ENCODE data around the gene CD300LB.
A peak's percentile ranks its signal among the peaks of the same experiment; 100 is the strongest.
"Not testable (repeated sequence)": the region's sequence is repeated elsewhere in the genome, so short reads cannot be mapped to it uniquely, and the experiment has no call there.

CD300LB gene

DNA sequence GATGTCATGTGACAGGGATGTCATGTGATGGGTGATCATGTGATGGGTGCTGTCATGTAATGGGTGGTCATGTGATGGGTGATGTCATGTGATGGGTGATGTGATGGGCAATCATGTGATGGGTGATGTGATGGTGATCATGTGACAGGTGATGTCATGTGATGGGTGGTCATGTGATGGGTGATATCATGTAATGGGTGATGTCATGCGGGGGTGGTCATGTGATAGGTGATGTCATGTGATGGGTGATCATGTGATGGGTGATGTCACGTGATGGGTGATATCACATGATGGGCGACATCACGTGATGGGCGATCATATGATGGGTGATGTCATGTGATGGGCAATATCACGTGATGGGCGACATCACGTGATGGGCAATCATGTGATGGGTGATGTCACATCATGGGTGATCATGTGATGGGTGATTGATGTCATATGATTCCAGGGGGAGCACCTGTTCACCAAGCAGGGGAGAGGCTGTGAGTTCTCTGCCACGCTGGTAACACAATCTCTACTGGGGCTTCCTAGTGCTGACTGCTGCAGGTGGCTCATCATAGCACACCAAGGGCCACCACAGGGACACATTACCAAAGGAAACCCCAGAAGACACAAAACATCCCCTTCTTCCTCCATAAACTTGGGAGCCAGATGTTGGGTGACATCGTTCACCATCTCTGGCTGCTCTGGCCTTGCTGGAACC is 16.5 kb downstream of the CD300LB start:
- Histone ChIP-seq H3K4me1 (ENCODE audit: control extremely low read depth in 1 of 4, control insufficient read depth in 4 of 4, insufficient read depth in 4 of 4, low read length in 3 of 4) (peaks cover 0 to 32% (median 23%) of the 10 kb centered on the region in 4 experiments), H3K9me3 (ENCODE audit: control extremely low read depth in 1 of 5, control insufficient read depth in 4 of 5, insufficient read depth in 2 of 5, low read depth in 1 of 5, low read length in 4 of 5) (peaks cover 0 to 6% (median 0%) of the 10 kb centered on the region in 5 experiments), H3K27me3 (replicated peaks in 2 of 5; ENCODE audit: control insufficient read depth in 4 of 5, insufficient read depth in 5 of 5, low read length in 4 of 5) (no peaks in the 10 kb centered on the region), H3K27ac (ENCODE audit: insufficient read depth in 1 of 2, low read depth in 1 of 2, low read length in 2 of 2, poor library complexity in 1 of 2, severe bottlenecking in 2 of 2) (no peak overlapping the region), H3K36me3 (ENCODE audit: control insufficient read depth in 4 of 4, insufficient read depth in 4 of 4, low read length in 3 of 4) (no peaks in the 10 kb centered on the region), H3K4me3 (ENCODE audit: control insufficient read depth in 1 of 7, extremely low read depth in 1 of 7, insufficient read depth in 4 of 7, low read depth in 2 of 7, low read length in 6 of 7) (no peak overlapping the region)
- CTCF ChIA-PET, result interaction anchor here (1.2 kb wide), 1 partner anchor 17 kb away, joined by 4 read pairs; the partner anchor contains the start of gene CD300LB
- no peak for DNase-seq
- 97% methylated on average over 10 of the region's 10 CpGs for WGBS (ENCODE audit: insufficient coverage)
- POLR2A ChIA-PET, result no interaction called here

DNA sequence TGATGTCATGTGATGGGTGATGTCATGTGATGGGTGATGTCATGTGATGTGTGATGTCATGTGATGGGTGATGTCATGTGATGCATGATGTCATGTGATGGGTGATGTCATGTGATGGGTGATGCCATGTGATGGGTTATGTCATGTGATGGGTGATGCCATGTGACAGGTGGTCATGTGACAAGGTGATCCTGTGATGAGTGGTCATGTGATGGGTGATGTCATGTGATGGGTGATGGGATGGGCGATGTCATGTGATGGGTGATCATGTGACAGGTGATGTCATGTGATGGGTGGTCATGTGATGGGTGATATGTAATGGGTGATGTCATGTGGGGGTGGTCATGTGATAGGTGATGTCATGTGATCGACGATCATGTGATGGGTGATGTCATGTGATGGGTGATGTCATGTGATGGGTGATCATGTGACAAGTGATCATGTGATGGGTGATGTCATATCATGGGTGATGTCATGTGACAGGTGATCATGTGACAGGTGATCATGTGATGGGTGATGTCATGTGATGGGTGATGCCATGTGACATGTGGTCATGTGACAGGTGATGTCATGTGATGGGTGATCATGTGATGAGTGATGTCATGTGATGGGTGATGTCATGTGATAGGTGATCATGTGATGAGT is 17.2 kb downstream of the CD300LB start:
- CTCF ChIA-PET, result interaction anchor here (0.6 to 0.9 kb wide), 2 partner anchors 14 kb away, joined by 3 to 4 read pairs; no protein-coding TSS in a partner anchor
- H3K4me1 ChIP-seq (ENCODE audit: control extremely low read depth in 1 of 4, control insufficient read depth in 4 of 4, insufficient read depth in 4 of 4, low read length in 3 of 4), result peaks cover 0 to 28% (median 17%) of the 10 kb centered on the region in 4 experiments
- peak; percentile 88 to 99 (median 98) for DNase-seq
- H3K27ac ChIP-seq (ENCODE audit: insufficient read depth in 1 of 2, low read depth in 1 of 2, low read length in 2 of 2, poor library complexity in 1 of 2, severe bottlenecking in 2 of 2), result no peak overlapping the region
- H3K36me3 ChIP-seq (ENCODE audit: control insufficient read depth in 4 of 4, insufficient read depth in 4 of 4, low read length in 3 of 4), result no peaks in the 10 kb centered on the region
- POLR2A ChIA-PET, result no interaction called here
- no peaks in the 10 kb centered on the region for H3K27me3 ChIP-seq (replicated peaks in 2 of 5; ENCODE audit: control insufficient read depth in 4 of 5, insufficient read depth in 5 of 5, low read length in 4 of 5)
- no peak overlapping the region for H3K4me3 ChIP-seq (ENCODE audit: control insufficient read depth in 1 of 7, extremely low read depth in 1 of 7, insufficient read depth in 4 of 7, low read depth in 2 of 7, low read length in 6 of 7)
- H3K9me3 ChIP-seq (ENCODE audit: control extremely low read depth in 1 of 5, control insufficient read depth in 4 of 5, insufficient read depth in 2 of 5, low read depth in 1 of 5, low read length in 4 of 5), result peaks cover 0 to 6% (median 0%) of the 10 kb centered on the region in 5 experiments
- 100% methylated on average over 3 of the region's 3 CpGs for WGBS (ENCODE audit: insufficient coverage)

DNA sequence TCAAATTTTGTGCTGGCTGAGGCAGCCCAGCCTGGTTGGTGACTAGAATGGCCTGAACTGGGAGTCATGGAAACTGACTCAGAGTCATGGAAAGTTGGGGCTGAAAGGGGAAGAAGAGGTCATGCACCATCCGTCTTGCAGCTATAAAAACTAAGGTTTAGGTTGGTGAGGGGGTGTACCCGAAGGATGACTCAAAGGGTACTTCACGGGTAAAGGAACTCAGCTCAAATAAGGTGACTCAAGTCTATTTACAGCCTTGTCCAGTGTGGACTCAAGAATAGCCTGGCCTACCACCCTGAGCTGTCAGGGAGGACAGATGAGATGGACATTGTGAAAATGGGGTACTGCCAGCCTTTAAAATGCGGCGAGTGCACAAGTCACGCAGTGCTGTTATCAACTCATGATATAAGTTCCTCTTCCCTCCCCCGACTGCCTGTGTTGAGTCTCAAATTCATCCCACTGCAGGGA is 18.6 kb downstream of the CD300LB start:
- ChIA-PET CTCF (interaction anchor here (1.0 to 1.9 kb wide), 7 partner anchors 8 to 224 kb away, joined by 3 to 7 read pairs (median 4); partner anchors contain the start of gene CD300LB), POLR2A (interaction anchor here (1.0 kb wide), 1 partner anchor 49 kb away, joined by 5 read pairs; no protein-coding TSS in a partner anchor)
- DNase-seq, result peak; percentile 59 to 93 (median 91)
- H3K36me3 ChIP-seq (ENCODE audit: control insufficient read depth in 4 of 4, insufficient read depth in 4 of 4, low read length in 3 of 4), result no peaks in the 10 kb centered on the region
- no peak overlapping the region for H3K27ac ChIP-seq (ENCODE audit: insufficient read depth in 1 of 2, low read depth in 1 of 2, low read length in 2 of 2, poor library complexity in 1 of 2, severe bottlenecking in 2 of 2)
- no peaks in the 10 kb centered on the region for H3K27me3 ChIP-seq (replicated peaks in 2 of 5; ENCODE audit: control insufficient read depth in 4 of 5, insufficient read depth in 5 of 5, low read length in 4 of 5)
- H3K4me1 ChIP-seq (ENCODE audit: control extremely low read depth in 1 of 4, control insufficient read depth in 4 of 4, insufficient read depth in 4 of 4, low read length in 3 of 4), result peaks cover 0 to 28% (median 16%) of the 10 kb centered on the region in 4 experiments
- no peaks in the 10 kb centered on the region for H3K9me3 ChIP-seq (ENCODE audit: control extremely low read depth in 1 of 5, control insufficient read depth in 4 of 5, insufficient read depth in 2 of 5, low read depth in 1 of 5, low read length in 4 of 5)
- H3K4me3 ChIP-seq (ENCODE audit: control insufficient read depth in 1 of 7, extremely low read depth in 1 of 7, insufficient read depth in 4 of 7, low read depth in 2 of 7, low read length in 6 of 7), result peak overlapping the region in 1 of 7 experiments; percentile 4
- WGBS (ENCODE audit: insufficient coverage), result 17% methylated on average over 7 of the region's 7 CpGs

DNA sequence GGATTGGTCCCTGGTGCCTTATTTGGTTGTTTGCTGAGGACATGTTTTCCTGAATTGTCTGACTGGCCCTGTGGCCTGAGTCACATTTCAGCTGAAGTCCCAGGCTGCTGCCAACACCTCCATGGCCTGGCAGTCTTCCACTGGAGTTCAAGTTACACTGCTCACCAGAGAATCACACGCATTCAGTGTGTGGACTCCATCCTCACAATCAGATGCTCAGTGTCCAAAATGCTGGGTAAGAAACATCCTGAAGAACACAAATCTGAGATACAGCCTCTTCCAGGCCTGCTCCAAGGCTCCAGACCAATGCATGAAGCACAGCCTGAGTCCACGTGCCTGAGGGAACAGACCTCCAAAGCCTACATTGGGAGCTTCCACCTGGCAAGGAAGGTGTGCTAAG is 19.2 kb downstream of the CD300LB start:
- no peaks in the 10 kb centered on the region for H3K36me3 ChIP-seq (ENCODE audit: control insufficient read depth in 4 of 4, insufficient read depth in 4 of 4, low read length in 3 of 4)
- no peak overlapping the region for H3K27ac ChIP-seq (ENCODE audit: insufficient read depth in 1 of 2, low read depth in 1 of 2, low read length in 2 of 2, poor library complexity in 1 of 2, severe bottlenecking in 2 of 2)
- no peaks in the 10 kb centered on the region for H3K9me3 ChIP-seq (ENCODE audit: control extremely low read depth in 1 of 5, control insufficient read depth in 4 of 5, insufficient read depth in 2 of 5, low read depth in 1 of 5, low read length in 4 of 5)
- no peaks in the 10 kb centered on the region for H3K27me3 ChIP-seq (replicated peaks in 2 of 5; ENCODE audit: control insufficient read depth in 4 of 5, insufficient read depth in 5 of 5, low read length in 4 of 5)
- peaks cover 0 to 28% (median 16%) of the 10 kb centered on the region in 4 experiments for H3K4me1 ChIP-seq (ENCODE audit: control extremely low read depth in 1 of 4, control insufficient read depth in 4 of 4, insufficient read depth in 4 of 4, low read length in 3 of 4)
- POLR2A ChIA-PET, result interaction anchor here (1.0 kb wide), 1 partner anchor 48 kb away, joined by 5 read pairs; no protein-coding TSS in a partner anchor
- no peak overlapping the region for H3K4me3 ChIP-seq (ENCODE audit: control insufficient read depth in 1 of 7, extremely low read depth in 1 of 7, insufficient read depth in 4 of 7, low read depth in 2 of 7, low read length in 6 of 7)
- DNase-seq, result no peak
- 100% methylated on average over 2 of the region's 2 CpGs for WGBS (ENCODE audit: insufficient coverage)
- CTCF ChIA-PET, result interaction anchor here (0.8 to 1.9 kb wide), 8 partner anchors 8 to 224 kb away, joined by 3 to 7 read pairs (median 4); partner anchors contain the start of gene CD300LB

DNA sequence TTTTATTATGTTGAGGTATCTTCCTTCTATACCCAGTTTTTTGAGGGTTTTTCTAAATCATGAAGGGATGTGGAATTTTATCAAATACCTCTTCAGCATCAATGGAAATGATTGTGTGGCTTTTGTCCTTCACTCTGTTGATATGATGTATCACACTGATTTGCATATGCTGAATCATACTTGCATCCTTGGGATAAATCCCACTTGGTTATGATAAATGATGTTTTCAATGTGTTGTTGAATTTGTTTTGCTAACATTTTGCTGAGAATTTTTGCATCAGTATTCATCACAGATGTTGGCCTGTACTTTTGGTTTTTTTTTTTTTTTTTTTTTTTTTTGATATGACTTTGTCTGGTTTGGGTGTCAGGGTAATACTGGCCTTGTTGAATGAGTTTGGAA is 23.1 kb downstream of the CD300LB start:
- CTCF ChIA-PET, result no interaction called here
- Histone ChIP-seq H3K4me3 (ENCODE audit: control insufficient read depth in 1 of 7, extremely low read depth in 1 of 7, insufficient read depth in 4 of 7, low read depth in 2 of 7, low read length in 6 of 7) (no peak overlapping the region), H3K4me1 (ENCODE audit: control extremely low read depth in 1 of 4, control insufficient read depth in 4 of 4, insufficient read depth in 4 of 4, low read length in 3 of 4) (peaks cover 0 to 13% (median 12%) of the 10 kb centered on the region in 4 experiments), H3K36me3 (ENCODE audit: control insufficient read depth in 4 of 4, insufficient read depth in 4 of 4, low read length in 3 of 4) (no peaks in the 10 kb centered on the region), H3K27ac (ENCODE audit: insufficient read depth in 1 of 2, low read depth in 1 of 2, low read length in 2 of 2, poor library complexity in 1 of 2, severe bottlenecking in 2 of 2) (no peak overlapping the region), H3K9me3 (ENCODE audit: control extremely low read depth in 1 of 5, control insufficient read depth in 4 of 5, insufficient read depth in 2 of 5, low read depth in 1 of 5, low read length in 4 of 5) (no peaks in the 10 kb centered on the region), H3K27me3 (replicated peaks in 2 of 5; ENCODE audit: control insufficient read depth in 4 of 5, insufficient read depth in 5 of 5, low read length in 4 of 5) (no peaks in the 10 kb centered on the region)
- POLR2A ChIA-PET, result no interaction called here
- no peak for DNase-seq

DNA sequence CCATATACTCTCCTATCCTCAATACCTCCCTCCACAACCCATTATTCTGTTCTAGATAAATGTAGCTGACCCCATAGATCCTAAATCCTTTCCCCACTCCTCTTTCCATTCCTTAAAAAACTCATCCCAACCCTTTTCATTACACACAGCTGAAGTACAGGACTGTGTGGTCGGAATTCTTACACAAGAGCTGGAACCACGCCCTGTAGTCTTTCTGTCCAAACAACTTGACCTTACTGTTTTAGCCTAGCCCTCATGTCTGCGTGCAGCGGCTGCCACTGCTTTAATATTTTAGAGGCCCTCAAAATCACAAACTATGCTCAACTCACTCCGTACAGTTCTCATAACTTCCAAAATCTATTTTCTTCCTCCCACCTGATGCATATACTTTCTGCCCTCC is 27.3 kb downstream of the CD300LB start:
- H3K4me3 ChIP-seq (ENCODE audit: control insufficient read depth in 1 of 7, extremely low read depth in 1 of 7, insufficient read depth in 4 of 7, low read depth in 2 of 7, low read length in 6 of 7); POLR2A ChIA-PET; DNase-seq; CTCF ChIA-PET; H3K9me3 ChIP-seq (ENCODE audit: control extremely low read depth in 1 of 5, control insufficient read depth in 4 of 5, insufficient read depth in 2 of 5, low read depth in 1 of 5, low read length in 4 of 5); H3K4me1 ChIP-seq (ENCODE audit: control extremely low read depth in 1 of 4, control insufficient read depth in 4 of 4, insufficient read depth in 4 of 4, low read length in 3 of 4); H3K27ac ChIP-seq (ENCODE audit: insufficient read depth in 1 of 2, low read depth in 1 of 2, low read length in 2 of 2, poor library complexity in 1 of 2, severe bottlenecking in 2 of 2); H3K36me3 ChIP-seq (ENCODE audit: control insufficient read depth in 4 of 4, insufficient read depth in 4 of 4, low read length in 3 of 4); H3K27me3 ChIP-seq (replicated peaks in 2 of 5; ENCODE audit: control insufficient read depth in 4 of 5, insufficient read depth in 5 of 5, low read length in 4 of 5): not testable (repeated sequence)
- 97% methylated on average over 3 of the region's 5 CpGs for WGBS (ENCODE audit: insufficient coverage)

DNA sequence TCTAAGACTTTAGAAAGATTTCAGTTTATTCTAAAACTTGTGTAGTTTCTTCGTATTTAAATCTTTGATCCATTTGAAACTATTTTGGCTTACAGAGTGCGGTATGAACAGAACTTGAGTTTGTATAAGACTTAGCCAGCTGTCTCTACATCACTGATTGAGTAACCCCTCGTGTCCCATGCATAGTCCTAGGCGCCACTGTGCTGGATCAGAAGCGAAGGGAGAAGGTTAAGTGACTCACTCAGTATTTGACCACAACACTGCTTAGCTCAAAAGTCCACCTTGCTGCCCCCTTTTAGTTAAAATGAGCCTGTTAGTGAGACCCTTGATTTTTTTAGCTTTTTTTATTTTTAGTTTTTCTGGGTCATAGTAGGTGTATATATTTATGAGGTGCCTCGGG is 28.4 kb downstream of the CD300LB start:
- ChIA-PET POLR2A (no interaction called here), CTCF (interaction anchor here (1.3 kb wide), 1 partner anchor 140 kb away, joined by 3 read pairs; no protein-coding TSS in a partner anchor)
- no peaks in the 10 kb centered on the region for H3K4me1 ChIP-seq (ENCODE audit: control extremely low read depth in 1 of 4, control insufficient read depth in 4 of 4, insufficient read depth in 4 of 4, low read length in 3 of 4)
- DNase-seq, result no peak
- H3K27me3 ChIP-seq (replicated peaks in 2 of 5; ENCODE audit: control insufficient read depth in 4 of 5, insufficient read depth in 5 of 5, low read length in 4 of 5), result no peaks in the 10 kb centered on the region
- H3K9me3 ChIP-seq (ENCODE audit: control extremely low read depth in 1 of 5, control insufficient read depth in 4 of 5, insufficient read depth in 2 of 5, low read depth in 1 of 5, low read length in 4 of 5), result no peaks in the 10 kb centered on the region
- H3K36me3 ChIP-seq (ENCODE audit: control insufficient read depth in 4 of 4, insufficient read depth in 4 of 4, low read length in 3 of 4), result no peaks in the 10 kb centered on the region
- H3K27ac ChIP-seq (ENCODE audit: insufficient read depth in 1 of 2, low read depth in 1 of 2, low read length in 2 of 2, poor library complexity in 1 of 2, severe bottlenecking in 2 of 2), result no peak overlapping the region
- 98% methylated on average over 6 of the region's 6 CpGs for WGBS (ENCODE audit: insufficient coverage)
- no peak overlapping the region for H3K4me3 ChIP-seq (ENCODE audit: control insufficient read depth in 1 of 7, extremely low read depth in 1 of 7, insufficient read depth in 4 of 7, low read depth in 2 of 7, low read length in 6 of 7)
